SIG-M5 (cell line): ENCODE results near the gene PRKCA.

Experiments
- DNase-seq: peaks from one replicate; lab custom pipeline; 2025; lab: John Stamatoyannopoulos, UW

PRKCA gene

GRCh38 chr17:66839616-66840015, 537.2 kb downstream of the PRKCA start:
- no peak for DNase-seq

GRCh38 chr17:66840061-66840460, 537.6 kb downstream of the PRKCA start:
- DNase-seq: no peak

- DNase-seq: no peak
These were observed 538.9 kb downstream of the PRKCA start for GRCh38 chr17:66841328-66841727.

GRCh38 chr17:66841744-66842143, 539.3 kb downstream of the PRKCA start:
- DNase-seq: no peak

- DNase-seq: no peak
These were observed 540.1 kb downstream of the PRKCA start for GRCh38 chr17:66842505-66842904.

- no peak for DNase-seq
These were observed 540.5 kb downstream of the PRKCA start for GRCh38 chr17:66842959-66843358.

- no peak for DNase-seq
These were observed 541.2 kb downstream of the PRKCA start for GRCh38 chr17:66843627-66844026.

GRCh38 chr17:66847704-66848103, 545.3 kb downstream of the PRKCA start:
- DNase-seq: no peak

GRCh38 chr17:66848496-66848895, 546.1 kb downstream of the PRKCA start:
- no peak for DNase-seq

GRCh38 chr17:66849032-66849655, 546.7 kb downstream of the PRKCA start:
- DNase-seq: no peak

- DNase-seq: no peak
These were observed 547.6 kb downstream of the PRKCA start for GRCh38 chr17:66849851-66850580.

- DNase-seq: no peak
These were observed 548.3 kb downstream of the PRKCA start for GRCh38 chr17:66850692-66851091.

GRCh38 chr17:66855204-66855603, 552.8 kb downstream of the PRKCA start:
- no peak for DNase-seq

- DNase-seq: no peak
These were observed 556.0 kb downstream of the PRKCA start for GRCh38 chr17:66858226-66859083.

- DNase-seq: no peak
These were observed 556.9 kb downstream of the PRKCA start for GRCh38 chr17:66859353-66859752.

GRCh38 chr17:66860204-66860603, 557.8 kb downstream of the PRKCA start:
- no peak for DNase-seq
